ENCODE data around the gene KRT33B. TPM values are rescaled to one million over a fixed set of nuclear protein-coding genes. Genes with fewer than 3 reads are reported as not detected.
"Not testable (repeated sequence)": the region's sequence is repeated elsewhere in the genome, so short reads cannot be mapped to it uniquely, and the experiment has no call there.

KRT33B gene
- total RNA-seq, 2 experiments from 2014 or later: not detected

DNA sequence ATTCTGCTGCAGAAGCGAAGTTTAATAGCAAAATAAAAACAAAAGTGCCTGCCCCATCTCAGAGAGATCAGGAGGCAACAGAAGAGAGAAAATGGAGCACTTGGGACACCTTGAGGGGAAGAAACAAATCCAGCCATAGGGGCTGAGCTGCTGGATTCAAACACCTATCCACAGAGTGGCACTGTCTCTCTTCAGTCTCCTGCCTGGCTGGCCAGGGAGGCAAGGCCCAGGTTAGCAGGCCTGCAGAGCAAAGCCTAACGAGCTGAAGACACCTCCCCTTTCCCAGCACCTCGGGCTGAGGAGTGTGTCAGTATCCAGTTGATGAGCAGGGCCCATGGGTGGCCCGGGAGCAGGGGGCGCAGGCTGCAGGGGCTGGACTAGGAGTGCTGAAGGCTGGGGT is 36.6 kb upstream of the KRT33B start:
- DNase-seq (no peak), ATAC-seq (no peak)
- Mint-ChIP-seq H3K36me3 (ENCODE audit: low read depth) (no peaks in the 10 kb centered on the region), H3K27me3 (ENCODE audit: low read depth) (no peaks in the 10 kb centered on the region), H3K4me1 (ENCODE audit: low read depth) (peaks cover 28% of the 10 kb centered on the region), H3K4me3 (no peak overlapping the region), H3K9me3 (ENCODE audit: insufficient read depth) (no peaks in the 10 kb centered on the region), H3K27ac (no peak overlapping the region)
- CTCF ChIA-PET: no interaction called here
- POLR2A ChIA-PET: no interaction called here

DNA sequence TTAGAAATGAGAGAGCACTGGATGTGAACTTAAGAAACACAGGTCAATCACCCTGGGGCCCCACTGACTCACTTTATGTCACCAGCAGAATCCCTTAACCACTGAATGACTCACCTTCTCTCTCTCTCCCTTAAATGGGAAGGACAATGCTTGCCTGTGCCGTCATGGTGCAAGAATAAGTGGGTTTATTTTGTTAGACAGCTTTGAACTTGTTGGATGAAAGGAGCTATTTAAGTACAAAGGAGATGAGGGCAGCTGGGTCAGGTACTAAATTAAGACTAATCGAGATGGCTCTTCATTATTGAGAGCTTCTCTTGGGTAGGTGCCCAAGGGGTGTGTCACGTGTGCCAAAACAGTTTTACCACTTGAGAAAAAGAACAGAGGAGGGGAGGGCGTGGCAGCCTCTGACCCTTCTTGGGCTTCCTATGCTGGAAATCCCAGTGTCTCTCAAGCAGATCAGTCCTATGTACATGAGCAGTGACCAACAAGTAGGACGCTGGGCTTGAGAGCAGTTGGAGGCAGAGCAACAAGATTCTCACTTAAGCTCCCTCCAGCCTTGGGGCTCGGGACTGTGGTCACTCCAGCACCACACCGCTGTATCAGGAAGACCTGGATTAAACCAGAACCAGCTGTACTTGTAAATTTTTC is 34.5 kb upstream of the KRT33B start:
- no peak overlapping the region for H3K4me3 Mint-ChIP-seq
- DNase-seq: peak; percentile 24
- no peaks in the 10 kb centered on the region for H3K36me3 Mint-ChIP-seq (ENCODE audit: low read depth)

DNA sequence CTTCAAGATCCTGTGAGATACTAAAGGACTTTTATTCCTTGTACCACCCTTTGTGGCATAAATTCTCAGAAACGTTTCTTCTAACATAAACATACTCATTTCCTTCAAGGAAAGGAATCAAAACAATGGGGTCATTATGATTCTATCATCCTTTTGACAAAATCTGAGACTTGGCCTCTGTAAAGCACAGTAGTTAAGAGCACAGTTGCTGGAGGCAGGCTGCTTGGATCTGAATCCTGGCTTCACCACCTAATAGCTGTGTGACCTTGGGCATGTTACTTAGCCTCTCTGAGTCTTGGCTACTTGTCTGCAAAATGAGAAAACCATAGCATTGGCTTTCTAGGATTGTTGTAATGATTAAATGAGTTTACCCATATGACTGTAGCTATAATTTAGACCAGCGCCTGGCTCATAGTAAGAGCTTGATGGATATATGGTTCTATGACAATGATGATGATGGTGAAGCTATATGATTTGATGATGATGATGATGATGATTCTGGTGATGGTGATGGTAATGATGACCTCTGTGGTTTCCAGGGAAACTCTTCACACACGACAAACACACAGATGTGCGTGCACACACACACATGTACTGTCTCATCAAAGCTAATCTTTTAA is 33.9 kb upstream of the KRT33B start:
- POLR2A ChIA-PET: no interaction called here
- DNase-seq: no peak
- CTCF ChIA-PET: interaction anchor here (1.0 to 2.0 kb wide), 7 partner anchors 13 to 498 kb away, joined by 3 to 7 read pairs (median 4); no protein-coding TSS in a partner anchor
- Mint-ChIP-seq H3K4me3 (no peak overlapping the region), H3K36me3 (ENCODE audit: low read depth) (no peaks in the 10 kb centered on the region), H3K27ac (peak overlapping the region; percentile 4), H3K27me3 (ENCODE audit: low read depth) (no peaks in the 10 kb centered on the region), H3K4me1 (ENCODE audit: low read depth) (peaks cover 23% of the 10 kb centered on the region), H3K9me3 (ENCODE audit: insufficient read depth) (no peaks in the 10 kb centered on the region)
- no peak for ATAC-seq

More for the DNA sequence above, 34.5 kb upstream of the KRT33B start:
- POLR2A ChIA-PET: no interaction called here
- H3K27ac Mint-ChIP-seq: no peak overlapping the region
- CTCF ChIA-PET: interaction anchor here (1.0 to 2.0 kb wide), 6 partner anchors 13 to 499 kb away, joined by 4 to 7 read pairs (median 4); no protein-coding TSS in a partner anchor
- H3K9me3 Mint-ChIP-seq (ENCODE audit: insufficient read depth): no peaks in the 10 kb centered on the region
- no peak for ATAC-seq
- H3K4me1 Mint-ChIP-seq (ENCODE audit: low read depth): peaks cover 27% of the 10 kb centered on the region
- H3K27me3 Mint-ChIP-seq (ENCODE audit: low read depth): no peaks in the 10 kb centered on the region

DNA sequence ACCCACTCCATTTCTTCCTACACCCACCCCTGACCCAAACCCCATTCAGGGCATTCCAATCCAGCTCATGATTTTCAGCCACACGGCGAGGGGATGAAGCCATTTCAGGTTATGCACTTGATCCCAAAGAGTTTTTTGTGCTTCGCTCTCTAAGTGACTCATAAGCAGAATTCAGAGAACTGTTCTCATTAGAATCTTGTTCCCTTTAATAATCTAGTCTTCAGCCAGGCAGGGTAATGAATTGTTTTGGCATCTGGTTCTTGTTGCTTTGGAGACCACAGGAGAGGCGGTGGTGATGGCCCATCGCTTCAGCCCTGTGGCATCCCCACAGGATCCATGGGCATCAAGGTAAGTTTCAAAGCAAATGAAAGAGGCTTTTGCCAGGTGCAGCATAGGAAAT is 32.5 kb upstream of the KRT33B start:
- H3K4me3 Mint-ChIP-seq: no peak overlapping the region
- no peak for ATAC-seq
- H3K9me3 Mint-ChIP-seq (ENCODE audit: insufficient read depth): no peaks in the 10 kb centered on the region
- DNase-seq: no peak
- ChIA-PET CTCF (interaction anchor here (1.5 kb wide), 1 partner anchor 14 kb away, joined by 4 read pairs; no protein-coding TSS in a partner anchor), POLR2A (no interaction called here)
- peaks cover 23% of the 10 kb centered on the region for H3K4me1 Mint-ChIP-seq (ENCODE audit: low read depth)
- peak overlapping the region; percentile 34 for H3K27ac Mint-ChIP-seq
- H3K36me3 Mint-ChIP-seq (ENCODE audit: low read depth): no peaks in the 10 kb centered on the region
- no peaks in the 10 kb centered on the region for H3K27me3 Mint-ChIP-seq (ENCODE audit: low read depth)

DNA sequence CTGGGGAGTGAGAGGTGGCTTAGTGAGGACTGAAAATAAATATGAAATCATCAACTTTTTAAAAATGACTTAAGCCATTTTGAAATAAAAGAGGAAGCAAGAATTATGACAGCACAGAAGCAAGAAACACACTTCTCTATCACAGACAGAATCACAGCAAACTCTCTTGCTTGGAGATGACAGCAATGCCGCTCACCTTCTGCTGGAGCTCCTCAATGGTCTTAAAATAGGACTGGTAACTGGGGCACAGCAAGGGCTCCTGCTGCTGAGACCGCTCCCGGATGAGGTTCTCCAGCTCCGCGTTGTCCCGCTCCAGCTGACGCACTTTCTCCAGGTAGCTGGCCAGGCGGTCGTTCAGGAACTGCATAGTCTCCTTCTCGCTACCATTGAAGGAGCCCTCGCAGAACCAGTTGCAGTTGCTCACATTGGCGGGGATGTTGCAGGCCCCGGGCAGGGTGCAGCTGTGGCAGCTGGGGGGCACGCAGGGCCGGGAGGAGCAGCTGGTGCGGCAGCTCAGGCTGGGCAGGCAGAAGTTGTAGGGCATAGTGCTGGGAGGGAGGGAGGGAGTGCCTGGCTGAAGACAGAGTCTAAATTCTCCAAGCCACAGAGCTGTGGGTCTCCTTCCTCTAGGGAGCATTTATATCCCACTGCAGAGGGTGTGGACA is 27.5 kb upstream of the KRT33B start, which contains the start of gene KRT31:
Gene KRT31 (minus strand): TSS at position 613 of the 665 bp plus-strand sequence. CDS start 69 bp downstream, at position 544.
- H3K4me3 Mint-ChIP-seq: no peak within 1 kb of the TSS
- no peak for ATAC-seq
- no peak for DNase-seq
- H3K4me1 Mint-ChIP-seq (ENCODE audit: low read depth): no peaks in the 10 kb centered on the region
- H3K36me3 Mint-ChIP-seq (ENCODE audit: low read depth): no peaks in the 10 kb centered on the region
- no peak within 1 kb of the TSS for H3K27ac Mint-ChIP-seq
- H3K27me3 Mint-ChIP-seq (ENCODE audit: low read depth): no peaks in the 10 kb centered on the region
- ChIA-PET CTCF (no interaction called here), POLR2A (no interaction called here)
- no peaks in the 10 kb centered on the region for H3K9me3 Mint-ChIP-seq (ENCODE audit: insufficient read depth)

DNA sequence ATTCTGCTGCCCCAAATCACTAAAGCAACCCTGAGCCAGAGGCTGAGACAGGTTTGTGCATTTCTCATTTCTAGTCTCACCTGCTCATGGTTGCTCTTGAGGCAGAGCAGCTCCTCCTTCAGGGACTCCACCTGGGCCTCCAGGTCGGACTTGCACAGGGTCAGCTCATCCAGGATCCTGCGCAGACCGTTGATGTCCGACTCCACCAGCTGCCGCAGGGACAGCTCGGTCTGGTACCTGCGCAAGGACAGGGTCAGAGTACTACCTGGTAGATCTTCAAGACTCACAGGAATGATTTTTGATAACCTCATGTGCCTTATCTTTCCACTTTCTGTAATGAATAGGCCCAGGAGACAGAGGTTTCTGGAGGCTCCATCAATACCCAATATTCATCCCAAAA is 26.7 kb upstream of the KRT33B start:
- Mint-ChIP-seq H3K4me3 (no peak overlapping the region), H3K27me3 (ENCODE audit: low read depth) (peaks cover 2% of the 10 kb centered on the region), H3K9me3 (ENCODE audit: insufficient read depth) (no peaks in the 10 kb centered on the region), H3K4me1 (ENCODE audit: low read depth) (no peaks in the 10 kb centered on the region), H3K36me3 (ENCODE audit: low read depth) (no peaks in the 10 kb centered on the region), H3K27ac (no peak overlapping the region)
- POLR2A ChIA-PET: no interaction called here
- DNase-seq: no peak
- CTCF ChIA-PET: no interaction called here
- no peak for ATAC-seq

DNA sequence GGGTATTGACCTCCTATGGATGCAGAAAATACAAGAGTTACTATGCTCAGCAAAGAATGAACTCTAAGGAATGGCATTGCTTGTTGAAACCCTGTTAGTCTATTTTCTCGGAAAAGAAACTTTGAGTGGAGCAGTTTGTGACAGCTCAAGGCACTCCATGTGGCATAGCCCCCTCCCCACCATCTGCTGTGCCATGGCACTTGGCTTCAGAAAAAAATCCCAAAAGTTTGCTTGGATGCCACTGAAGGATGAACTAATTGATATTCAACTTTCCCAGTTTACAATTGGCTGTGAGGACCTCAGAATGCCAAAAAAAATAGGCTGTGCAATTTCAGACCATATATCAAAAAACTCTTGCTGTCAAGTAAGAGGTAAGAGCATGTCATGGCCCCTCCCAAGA is 26.0 kb upstream of the KRT33B start:
- no peaks in the 10 kb centered on the region for H3K4me1 Mint-ChIP-seq (ENCODE audit: low read depth)
- peaks cover 2% of the 10 kb centered on the region for H3K27me3 Mint-ChIP-seq (ENCODE audit: low read depth)
- DNase-seq (no peak), ATAC-seq (no peak)
- no peak overlapping the region for H3K27ac Mint-ChIP-seq
- no peaks in the 10 kb centered on the region for H3K9me3 Mint-ChIP-seq (ENCODE audit: insufficient read depth)
- ChIA-PET CTCF (no interaction called here), POLR2A (interaction anchor here (0.7 kb wide), 1 partner anchor 749 kb away, joined by 3 read pairs; no protein-coding TSS in a partner anchor)
- H3K36me3 Mint-ChIP-seq (ENCODE audit: low read depth): no peaks in the 10 kb centered on the region
- H3K4me3 Mint-ChIP-seq: no peak overlapping the region

DNA sequence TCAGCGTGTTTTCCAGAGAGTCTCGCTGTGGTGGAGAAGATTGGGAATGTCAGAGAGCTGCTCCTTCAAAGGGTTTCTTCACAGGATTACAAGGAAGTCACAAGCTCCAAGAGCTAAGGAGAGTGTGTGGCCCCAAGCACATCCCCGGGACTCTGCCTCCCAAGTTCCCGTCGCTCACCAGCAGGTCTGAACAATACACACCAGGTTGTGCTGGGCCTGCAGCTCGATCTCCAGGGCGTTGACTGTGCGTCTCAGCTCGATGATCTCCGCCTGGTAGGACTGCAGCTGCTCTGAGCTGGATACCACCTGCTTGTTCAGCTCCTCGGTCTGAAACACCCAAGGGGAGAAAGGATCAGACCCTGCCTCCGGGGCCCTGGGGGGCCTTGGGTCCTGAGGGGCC is 25.4 kb upstream of the KRT33B start:
- H3K27me3 Mint-ChIP-seq (ENCODE audit: low read depth); CTCF ChIA-PET; ATAC-seq; H3K4me1 Mint-ChIP-seq (ENCODE audit: low read depth); H3K9me3 Mint-ChIP-seq (ENCODE audit: insufficient read depth); H3K27ac Mint-ChIP-seq; H3K4me3 Mint-ChIP-seq; DNase-seq; H3K36me3 Mint-ChIP-seq (ENCODE audit: low read depth): not testable (repeated sequence)
- POLR2A ChIA-PET: interaction anchor here (0.7 kb wide), 1 partner anchor 748 kb away, joined by 3 read pairs; no protein-coding TSS in a partner anchor

DNA sequence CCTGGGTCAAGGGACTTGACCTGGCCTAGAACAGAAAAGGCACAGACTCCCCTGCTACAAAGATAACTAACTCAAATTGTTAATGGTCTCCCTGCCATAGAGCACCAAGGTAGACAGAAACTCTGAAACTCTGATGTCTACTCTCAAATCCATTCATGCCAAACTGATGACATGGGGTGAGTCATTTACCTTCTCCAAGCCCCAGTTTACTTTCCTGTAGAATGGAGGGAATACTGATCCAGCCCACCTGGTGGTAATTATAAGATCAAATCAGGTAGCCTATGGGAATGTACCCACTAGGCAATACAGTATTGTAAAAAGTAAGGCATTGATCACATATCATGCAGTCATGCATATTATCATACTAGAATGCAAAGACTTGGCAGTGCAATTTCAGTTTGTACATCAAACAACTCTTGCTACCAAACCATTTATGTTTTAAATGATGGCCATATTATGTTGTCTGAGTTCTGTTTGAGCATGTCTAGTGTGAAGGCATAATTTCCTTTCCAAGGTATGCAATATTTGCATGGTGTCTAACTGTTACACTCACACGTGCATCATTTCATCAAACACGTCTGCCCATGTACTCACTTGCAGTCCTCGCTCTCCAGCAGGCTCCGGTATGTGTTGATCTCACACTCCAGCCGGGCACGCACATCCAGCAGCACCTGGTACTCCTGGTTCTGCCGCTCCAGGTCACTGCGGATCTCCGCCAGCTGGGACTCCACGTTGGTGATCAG is 24.8 kb upstream of the KRT33B start:
- H3K4me3 Mint-ChIP-seq: no peak overlapping the region
- ATAC-seq (no peak), DNase-seq (no peak)
- H3K36me3 Mint-ChIP-seq (ENCODE audit: low read depth): no peaks in the 10 kb centered on the region
- H3K27ac Mint-ChIP-seq: no peak overlapping the region
- no peaks in the 10 kb centered on the region for H3K9me3 Mint-ChIP-seq (ENCODE audit: insufficient read depth)
- CTCF ChIA-PET: no interaction called here
- peaks cover 4% of the 10 kb centered on the region for H3K27me3 Mint-ChIP-seq (ENCODE audit: low read depth)
- H3K4me1 Mint-ChIP-seq (ENCODE audit: low read depth): no peaks in the 10 kb centered on the region
- POLR2A ChIA-PET: no interaction called here

DNA sequence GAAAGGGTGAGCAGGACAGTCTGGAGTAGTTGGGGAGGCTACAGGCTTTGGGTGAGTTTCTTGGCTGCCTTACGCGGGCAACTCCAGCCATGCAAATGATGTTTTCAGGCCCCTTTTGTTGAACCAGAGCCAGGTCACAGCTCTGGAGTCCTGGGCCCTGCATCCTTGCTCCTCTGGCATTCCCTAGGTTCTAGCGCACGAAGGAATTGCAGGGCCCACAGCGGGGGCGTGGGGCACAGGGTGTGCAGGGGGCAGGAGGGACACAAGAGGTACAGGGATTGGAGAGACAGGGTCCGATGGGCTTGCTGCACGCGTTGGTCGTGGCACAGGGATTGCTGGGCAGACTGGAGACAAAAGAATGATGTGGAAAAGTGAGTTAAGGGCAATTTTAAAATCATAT is 24.2 kb upstream of the KRT33B start:
- H3K36me3 Mint-ChIP-seq (ENCODE audit: low read depth): no peaks in the 10 kb centered on the region

DNA sequence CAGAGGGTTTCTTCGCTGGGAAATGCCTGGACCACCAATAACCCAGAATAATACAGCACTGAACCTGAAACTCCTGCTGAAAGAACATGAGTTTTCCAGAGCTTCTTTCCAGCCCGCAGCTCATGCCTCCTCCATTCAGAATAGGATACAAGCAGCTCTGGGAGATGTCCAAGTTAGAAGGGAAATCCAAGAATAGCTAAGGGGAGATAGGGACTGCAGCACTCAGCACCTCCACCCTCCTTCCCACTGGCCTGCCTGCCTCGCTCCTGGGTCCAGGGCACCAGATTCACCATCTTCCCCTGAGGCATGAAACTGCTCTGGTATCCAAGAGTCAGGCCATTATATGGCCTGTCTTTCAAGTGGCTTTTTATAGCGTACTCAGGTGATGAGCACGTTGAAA is 23.7 kb upstream of the KRT33B start:
- Mint-ChIP-seq H3K27me3 (ENCODE audit: low read depth) (peaks cover 6% of the 10 kb centered on the region), H3K36me3 (ENCODE audit: low read depth) (no peaks in the 10 kb centered on the region), H3K4me3 (no peak overlapping the region), H3K27ac (no peak overlapping the region), H3K4me1 (ENCODE audit: low read depth) (no peaks in the 10 kb centered on the region), H3K9me3 (ENCODE audit: insufficient read depth) (no peaks in the 10 kb centered on the region)
- ChIA-PET POLR2A (no interaction called here), CTCF (no interaction called here)
- no peak for DNase-seq
- ATAC-seq: no peak

More for the DNA sequence above, 24.2 kb upstream of the KRT33B start:
- POLR2A ChIA-PET: no interaction called here
- DNase-seq: no peak
- H3K4me3 Mint-ChIP-seq: no peak overlapping the region
- CTCF ChIA-PET: no interaction called here
- H3K27ac Mint-ChIP-seq: no peak overlapping the region
- no peaks in the 10 kb centered on the region for H3K9me3 Mint-ChIP-seq (ENCODE audit: insufficient read depth)
- ATAC-seq: no peak
- H3K27me3 Mint-ChIP-seq (ENCODE audit: low read depth): peaks cover 6% of the 10 kb centered on the region
- no peaks in the 10 kb centered on the region for H3K4me1 Mint-ChIP-seq (ENCODE audit: low read depth)

DNA sequence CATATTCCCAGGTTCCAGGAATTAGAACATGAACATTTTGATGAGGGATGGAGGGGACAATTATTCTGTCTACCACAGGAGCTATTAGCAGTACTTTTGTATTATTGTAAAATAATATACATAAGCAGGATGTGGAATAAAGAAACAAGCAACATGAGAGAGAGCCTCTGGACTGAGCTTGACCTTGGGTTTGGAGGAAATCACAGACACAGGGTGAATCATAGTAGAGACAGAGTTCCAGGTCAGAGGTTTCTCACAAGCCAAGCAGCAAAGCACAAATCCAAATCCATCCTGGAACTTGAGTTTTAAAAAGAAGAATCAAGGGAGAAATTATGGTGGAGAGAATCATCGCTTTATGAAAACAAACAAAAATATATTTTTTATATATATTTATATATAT is 22.7 kb upstream of the KRT33B start:
- Mint-ChIP-seq H3K9me3 (ENCODE audit: insufficient read depth) (no peaks in the 10 kb centered on the region), H3K27me3 (ENCODE audit: low read depth) (peaks cover 6% of the 10 kb centered on the region), H3K4me1 (ENCODE audit: low read depth) (no peaks in the 10 kb centered on the region), H3K4me3 (no peak overlapping the region), H3K36me3 (ENCODE audit: low read depth) (no peaks in the 10 kb centered on the region), H3K27ac (no peak overlapping the region)
- ChIA-PET CTCF (no interaction called here), POLR2A (no interaction called here)
- DNase-seq (no peak), ATAC-seq (no peak)
